Activated CD8-positive, alpha-beta memory T cell treated with anti-CD3 and anti-CD28 coated beads for 4 hours (primary cell): ENCODE results near the gene KRTAP20-1.

Experiments used
- DNase-seq, 2 donors: peaks; one replicate each; pipeline ENCODE4 v3.0.0-alpha.2; 2020; ENCODE audit warnings: low read depth in 2 of 2

Gene KRTAP20-1

GRCh38 chr21:30646904-30647414 lies 30.7 kb downstream of the KRTAP20-1 start:
- no peak for DNase-seq

- DNase-seq: no peak
Observed at GRCh38 chr21:30652891-30653290, 36.7 kb downstream of the KRTAP20-1 start.
